ENCODE data around the gene ATF6B.

DNA sequence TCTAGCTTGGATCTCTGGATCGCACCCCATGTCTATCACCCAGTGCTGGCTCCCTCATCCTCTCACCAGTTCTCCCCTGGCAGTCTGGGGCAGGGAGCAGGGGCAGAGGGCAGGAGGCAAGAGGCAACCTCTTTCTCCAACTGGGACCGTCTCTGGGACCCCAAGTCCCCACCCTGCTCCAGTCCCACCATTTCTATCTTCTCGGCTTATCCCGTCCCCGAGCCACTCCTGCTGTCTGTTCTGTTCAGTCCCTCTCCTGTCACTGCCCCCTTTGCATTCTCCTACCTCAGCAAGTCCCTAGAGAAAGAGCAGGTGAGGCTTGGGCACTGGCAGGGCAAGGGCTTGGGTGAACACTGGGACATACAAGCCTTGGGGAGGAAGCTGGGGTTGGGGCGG, 18.3 kb downstream of the ATF6B start:
- TF ChIP-seq POLR2A (IDR thresholded peaks at IDR 0.05; ENCODE audit: low read depth, low read length) (no peak), POLR2AphosphoS5 (IDR thresholded peaks at IDR 0.05; ENCODE audit: low read depth, low read length) (no peak), TAF1 (IDR thresholded peaks at IDR 0.05; ENCODE audit: low read depth, low read length) (no peak), SPI1 (IDR thresholded peaks at IDR 0.05; ENCODE audit: low read depth, low read length) (no peak)
